IMR-90 (cell line): ENCODE results near the gene HAUS5. TPM values are rescaled to one million over a fixed set of nuclear protein-coding genes. Genes with fewer than 3 reads are reported as not detected.

Experiments used
- ATAC-seq: fragments of 200-7000 bp; cut with Tn5 transposase; 2 replicates; pipeline ENCODE4 v1.9.1; 2020; ENCODE audit warnings: low read depth, mild to moderate bottlenecking, moderate library complexity
- BruUV-seq: library from RNA; stranded (reverse); fragments of 400-500 nt; replicated peaks from 2 replicates; lab custom pipeline; 2021; lab: Mats Ljungman, UMichigan
- CTCF ChIA-PET: fragments of 300-600 bp; formaldehyde crosslinking; extraction: SDS; loops from one replicate; lab custom pipeline; 2021; ENCODE audit warnings: antibody characterized with exemption; lab: Yijun Ruan, JAX
- POLR2A ChIA-PET: fragments of 300-600 bp; sonication (Branson Sonifier 250); formaldehyde crosslinking; loops from one replicate; lab custom pipeline; 2022; ENCODE audit warnings: antibody characterized with exemption; ENCODE audit not compliant: unreplicated experiment; lab: Charles Lee
- DNase-seq: peaks from one replicate; pipeline ENCODE4 v3.0.0; 2013
- H2AFZ ChIP-seq: replicated peaks from 2 replicates; pipeline ENCODE3; 2013; ENCODE audit warnings: low read length, mild to moderate bottlenecking; ENCODE audit not compliant: poor library complexity
- H2AK5ac ChIP-seq: 2 replicates; pipeline ENCODE4 v1.6.1; 2013; ENCODE audit warnings: low read depth, low read length, inconsistent platforms
- H2AK9ac ChIP-seq: replicated peaks from 2 replicates; pipeline ENCODE3; 2013; ENCODE audit warnings: mild to moderate bottlenecking, low read depth, low read length, moderate library complexity; ENCODE audit not compliant: poor library complexity
- H2BK120ac ChIP-seq: 2 replicates; pipeline ENCODE4 v1.6.1; 2013; ENCODE audit warnings: low read depth, low read length, inconsistent platforms
- H2BK15ac ChIP-seq: 3 replicates; pipeline ENCODE4 v1.6.1; 2013; ENCODE audit warnings: low read depth, low read length, inconsistent platforms
- H2BK20ac ChIP-seq: 2 replicates; pipeline ENCODE4 v1.6.1; 2013; ENCODE audit warnings: low read depth, mild to moderate bottlenecking, inconsistent platforms, low read length, moderate library complexity
- H2BK5ac ChIP-seq: 2 replicates; pipeline ENCODE4 v1.6.1; 2013; ENCODE audit warnings: mild to moderate bottlenecking, low read depth, low read length, inconsistent platforms; ENCODE audit not compliant: poor library complexity, severe bottlenecking
- H3K14ac ChIP-seq: replicated peaks from 2 replicates; pipeline ENCODE4 v1.6.1; 2013; ENCODE audit warnings: low read depth, low read length, inconsistent platforms
- H3K18ac ChIP-seq: 2 replicates; pipeline ENCODE4 v1.6.1; 2013; ENCODE audit warnings: low read depth, low read length, control low read depth
- H3K23ac ChIP-seq: 2 replicates; pipeline ENCODE4 v1.6.1; 2013; ENCODE audit warnings: low read depth, low read length, inconsistent platforms
- H3K27ac ChIP-seq: 2 replicates; pipeline ENCODE4 v1.5.1; 2013; ENCODE audit warnings: mild to moderate bottlenecking, control low read depth, low read length; ENCODE audit not compliant: insufficient read depth
- H3K27me3 ChIP-seq: 2 replicates; pipeline ENCODE4 v1.6.1; 2013; ENCODE audit warnings: low read length; ENCODE audit not compliant: control insufficient read depth, insufficient read depth
- H3K36me3 ChIP-seq: 2 replicates; pipeline ENCODE4 v1.6.1; 2013; ENCODE audit warnings: low read length, mixed read lengths; ENCODE audit not compliant: control insufficient read depth, insufficient read depth
- H3K4ac ChIP-seq: 2 replicates; pipeline ENCODE4 v1.6.1; 2013; ENCODE audit warnings: low read depth, low read length, inconsistent platforms
- H3K4me1 ChIP-seq: 2 replicates; pipeline ENCODE4 v1.6.1; 2013; ENCODE audit warnings: low read length, mixed read lengths; ENCODE audit not compliant: control insufficient read depth, insufficient read depth
- H3K4me2 ChIP-seq: 2 replicates; pipeline ENCODE4 v1.6.1; 2013; ENCODE audit warnings: low read depth, mild to moderate bottlenecking, control low read depth, low read length, moderate library complexity
- H3K4me3 ChIP-seq: 2 replicates; pipeline ENCODE4 v1.5.1; 2013; ENCODE audit warnings: low read depth, mild to moderate bottlenecking, control low read depth, low read length, moderate library complexity; ENCODE audit not compliant: insufficient read depth
- H3K56ac ChIP-seq: 2 replicates; pipeline ENCODE4 v1.6.1; 2013; ENCODE audit warnings: low read length, inconsistent platforms; ENCODE audit not compliant: insufficient read depth; ENCODE audit errors: extremely low read depth
- H3K79me1 ChIP-seq, 2 experiments: 2 replicates each; pipeline ENCODE4 v1.6.1; 2013; ENCODE audit warnings: low read length in 2 of 2, inconsistent platforms in 1 of 2, low read depth in 1 of 2
- H3K9ac ChIP-seq: 2 replicates; pipeline ENCODE4 v1.6.1; 2013; ENCODE audit warnings: low read depth, low read length, control low read depth
- H3K9me1 ChIP-seq: 2 replicates; pipeline ENCODE4 v1.6.1; 2013; ENCODE audit warnings: low read length, inconsistent platforms; ENCODE audit not compliant: insufficient read depth
- H3K9me3 ChIP-seq: 2 replicates; pipeline ENCODE4 v1.6.1; 2013; ENCODE audit warnings: low read length; ENCODE audit not compliant: control insufficient read depth, insufficient read depth
- H4K20me1 ChIP-seq: 2 replicates; pipeline ENCODE4 v1.6.1; 2013; ENCODE audit warnings: low read length, inconsistent platforms; ENCODE audit not compliant: insufficient read depth
- H4K5ac ChIP-seq: 2 replicates; pipeline ENCODE4 v1.6.1; 2013; ENCODE audit warnings: mild to moderate bottlenecking, low read depth, low read length, control low read depth
- H4K8ac ChIP-seq, 2 experiments: 2 replicates each; pipeline ENCODE4 v1.6.1; 2013; ENCODE audit warnings: low read depth in 2 of 2, low read length in 2 of 2, control low read depth in 1 of 2, inconsistent platforms in 1 of 2
- H4K91ac ChIP-seq: 2 replicates; pipeline ENCODE4 v1.6.1; 2013; ENCODE audit warnings: low read depth, low read length, inconsistent platforms; ENCODE audit not compliant: insufficient read depth
- BHLHE40 ChIP-seq: fragments of 150-350 bp; IDR thresholded peaks from 2 replicates; pipeline ENCODE4 v1.6.1; 2016; ENCODE audit warnings: mild to moderate bottlenecking, low read depth, low read length
- CEBPB ChIP-seq: IDR thresholded peaks from 2 replicates; pipeline ENCODE4 v1.6.1; 2012; ENCODE audit warnings: low read depth, low read length, improper control_type of control experiment
- CHD1 ChIP-seq: IDR thresholded peaks from 2 replicates; pipeline ENCODE4 v1.6.1; 2012; ENCODE audit warnings: low read depth, low read length, improper control_type of control experiment
- CTCF ChIP-seq: conservative IDR thresholded peaks from 2 replicates; pipeline ENCODE4 v1.5.1; 2012; ENCODE audit warnings: mild to moderate bottlenecking, low read depth, low read length, improper control_type of control experiment
- MAFK ChIP-seq: IDR thresholded peaks from 2 replicates; pipeline ENCODE4 v1.6.1; 2012; ENCODE audit warnings: low read depth, low read length, improper control_type of control experiment
- MAZ ChIP-seq: IDR thresholded peaks from 2 replicates; pipeline ENCODE4 v1.6.1; 2012; ENCODE audit warnings: low read depth, mild to moderate bottlenecking, low read length, improper control_type of control experiment, moderate library complexity, borderline replicate concordance
- MXI1 ChIP-seq: IDR thresholded peaks from 2 replicates; pipeline ENCODE4 v1.6.1; 2012; ENCODE audit warnings: low read depth, mild to moderate bottlenecking, low read length, moderate library complexity, borderline replicate concordance
- POLR2A ChIP-seq: IDR thresholded peaks from 2 replicates; pipeline ENCODE4 v1.6.1; 2012; ENCODE audit warnings: mild to moderate bottlenecking, low read depth, low read length
- RAD21 ChIP-seq: IDR thresholded peaks from 2 replicates; pipeline ENCODE4 v1.6.1; 2012; ENCODE audit warnings: low read length, improper control_type of control experiment
- SMC3 ChIP-seq: fragments of 150-350 bp; IDR thresholded peaks from 2 replicates; pipeline ENCODE4 v1.6.1; 2016; ENCODE audit warnings: low read depth, mild to moderate bottlenecking, antibody characterized with exemption, low read length, moderate library complexity
- USF2 ChIP-seq: fragments of 150-350 bp; IDR thresholded peaks from 2 replicates; pipeline ENCODE4 v1.6.1; 2017; ENCODE audit warnings: mild to moderate bottlenecking, antibody characterized with exemption, low read length, low read depth
- WGBS, 2 experiments: methylation state at CpG; one replicate each; pipeline versions ENCODE4 v1.1.5 to v1.1.7; 2013; ENCODE audit warnings: missing lambda C conversion rate in 2 of 2; ENCODE audit not compliant: insufficient read length in 1 of 2; ENCODE audit errors: extremely low coverage in 2 of 2; 5-methylcytosine and 5-hydroxymethylcytosine counted together
- dilution Hi-C: fragments of 300-500 bp; cut with HindIII; formaldehyde crosslinking; loops from one replicate; pipeline ENCODE4 v1.14.3; 2018; ENCODE audit warnings: low sequenced_read_pairs; ENCODE audit not compliant: unreplicated experiment
- in situ Hi-C: fragments of 300-500 bp; cut with MboI; formaldehyde crosslinking; loops from 3 replicates; pipeline ENCODE4 v1.14.3; 2019; ENCODE audit warnings: low sequenced_read_pairs, inconsistent platforms, mixed read lengths
- intact Hi-C: fragments of 100-400 bp; cut with micrococcal nuclease; formaldehyde crosslinking; loops from 2 replicates; pipeline ENCODE4 v1.10.0; 2022
- polyA plus RNA-seq, 3 experiments: library from polyadenylated mRNA; depleted of rRNA; stranded (reverse); fragments of >200 nt; gene quantifications; 2 replicates each; pipeline ENCODE4 v1.2.3, GENCODE V29; 2012; ENCODE audit warnings: low replicate concordance in 1 of 3
- total RNA-seq: library from RNA; depleted of rRNA; stranded (reverse); fragments of >200 nt; gene quantifications from 2 replicates; pipeline ENCODE4 v1.2.3, GENCODE V29; 2012

The HAUS5 gene
- total and polyA plus RNA-seq, 2 of the 4 experiments (the other 2 are of a cell fraction), result 3.4 to 6.2 TPM

GRCh38 chr19:35619290-35619923, 6.9 kb downstream of the HAUS5 start:
- POLR2A ChIA-PET, result no interaction called here
- 100% methylated on average over 4 of the region's 12 CpGs; no CpG with 5 or more reads in 1 of the 2 experiments for WGBS, 2 experiments
- no TSS peak for BruUV-seq

More at GRCh38 chr19:35619290-35619923, 6.9 kb downstream of the HAUS5 start:
- Histone ChIP-seq H4K91ac (no peak overlapping the region), H3K9me1 (no peaks in the 10 kb centered on the region), H3K4me1 (no peaks in the 10 kb centered on the region), H2AK5ac (no peak overlapping the region), H3K27me3 (no peaks in the 10 kb centered on the region), H2AFZ (no peak overlapping the region), H4K5ac (no peak overlapping the region), H3K9me3 (no peaks in the 10 kb centered on the region), H3K79me1 (no peaks in the 10 kb centered on the region), H3K18ac (no peak overlapping the region), H3K4me2 (no peak overlapping the region), H2BK120ac (no peak overlapping the region), H2BK5ac (no peak overlapping the region), H3K36me3 (peaks cover 9% of the 10 kb centered on the region; the same call in 1 of the 2 replicates), H3K14ac (no peak overlapping the region), H3K23ac (no peak overlapping the region), H2AK9ac (no peak overlapping the region), H3K56ac (no peak overlapping the region), H3K4ac (no peak overlapping the region), H2BK20ac (no peak overlapping the region), H3K4me3 (no peak overlapping the region), H4K8ac (no peak overlapping the region), H3K9ac (no peak overlapping the region), H4K20me1 (no peaks in the 10 kb centered on the region), H3K27ac (no peak overlapping the region), H2BK15ac (no peak overlapping the region)
- no peak for DNase-seq
- TF ChIP-seq BHLHE40 (no peak), MXI1 (no peak), MAZ (no peak), USF2 (no peak), CHD1 (no peak), SMC3 (no peak), CEBPB (no peak), CTCF (no peak), RAD21 (no peak), MAFK (no peak), POLR2A (no peak)
- no peak for ATAC-seq
- dilution Hi-C loops, result no loop called here
- in situ Hi-C loops, result no loop called here
- CTCF ChIA-PET, result no interaction called here
- intact Hi-C loops, result no loop called here
